ENCODE results near the gene PHF19.

- TF ChIP-seq POLR2A (IDR thresholded peaks at IDR 0.05) = no peak
- TF ChIP-seq CTCF (IDR thresholded peaks at IDR 0.05) = no peak
Measured at GRCh38 chr9:120869360-120869687, 7.7 kb downstream of the PHF19 start.

Measured in ovary (tissue), 3 donors.